HepG2 (cell line): ENCODE data around the gene RAB32. TPM values are rescaled to one million over a fixed set of nuclear protein-coding genes. Genes with fewer than 3 reads are reported as not detected.
A peak's percentile ranks its signal among the peaks of the same experiment; 100 is the strongest.

ENCODE experiments used
- AHR ChIP-seq: IDR thresholded peaks from 2 replicates; pipeline ENCODE4 v1.6.1; 2018; ENCODE audit warnings: missing genetic modification reagents, missing compliant biosample characterization
- CENPT ChIP-seq: sonication (generic); formaldehyde crosslinking; IDR thresholded peaks from 2 replicates; pipeline ENCODE4 v1.8.0; 2022; ENCODE audit warnings: low read depth, mild to moderate bottlenecking, moderate library complexity, missing genetic modification reagents
- ELF1 ChIP-seq: sonication (generic); formaldehyde crosslinking; IDR thresholded peaks from 2 replicates; pipeline ENCODE4 v1.4.0; 2020; ENCODE audit warnings: missing genetic modification reagents
- GATA4 ChIP-seq: sonication (generic); IDR thresholded peaks from 2 replicates; pipeline ENCODE4 v1.6.1; 2016; ENCODE audit warnings: antibody characterized with exemption, low read depth, borderline replicate concordance
- MED1 ChIP-seq: sonication (generic); formaldehyde crosslinking; IDR thresholded peaks from 2 replicates; pipeline ENCODE4 v1.4.0; 2020; ENCODE audit warnings: missing genetic modification reagents
- SMC3 ChIP-seq: IDR thresholded peaks from 2 replicates; pipeline ENCODE4 v1.6.1; 2011; ENCODE audit warnings: low read length, improper control_type of control experiment
- SRSF1 ChIP-seq: fragments of 200-400 bp; formaldehyde crosslinking; optimal IDR thresholded peaks from 2 replicates; pipeline ENCODE3; 2017; ENCODE audit warnings: mild to moderate bottlenecking, low read depth, low read length, moderate library complexity
- TARDBP ChIP-seq: sonication (generic); formaldehyde crosslinking; IDR thresholded peaks from 2 replicates; pipeline ENCODE4 v1.8.0; 2022; ENCODE audit warnings: mild to moderate bottlenecking, missing genetic modification reagents
- TMF1 ChIP-seq: sonication (generic); formaldehyde crosslinking; IDR thresholded peaks from 2 replicates; pipeline ENCODE4 v1.8.1; 2022; ENCODE audit warnings: low read depth, missing genetic modification reagents
- ZNF331 ChIP-seq: sonication (generic); formaldehyde crosslinking; IDR thresholded peaks from 2 replicates; pipeline ENCODE4 v1.4.0; 2020; ENCODE audit warnings: missing genetic modification reagents
- ZNF44 ChIP-seq: sonication (generic); formaldehyde crosslinking; IDR thresholded peaks from 2 replicates; pipeline ENCODE4 v1.5.1; 2020; ENCODE audit warnings: mild to moderate bottlenecking, missing genetic modification reagents
- ZNF484 ChIP-seq: sonication (generic); formaldehyde crosslinking; IDR thresholded peaks from 2 replicates; pipeline ENCODE4 v1.5.1; 2020; ENCODE audit warnings: mild to moderate bottlenecking, low read depth, missing genetic modification reagents, borderline replicate concordance
- ZNF598 ChIP-seq: sonication (generic); formaldehyde crosslinking; IDR thresholded peaks from 2 replicates; pipeline ENCODE4 v1.5.1; 2020; ENCODE audit warnings: mild to moderate bottlenecking, missing genetic modification reagents, borderline replicate concordance
- polyA plus RNA-seq, 8 experiments: library from polyadenylated mRNA; depleted of rRNA in 3 of 8; stranded (reverse) in 7 of 8; unstranded in 1 of 8; fragments of >200 nt; fragmentation: Illumina TruSeq in 4 of 8; extraction: Trizol in 4 of 8; gene quantifications; 2 replicates each; pipeline versions ENCODE4 v1.2.1 to v1.2.3, GENCODE V29; 2011 to 2016; ENCODE audit warnings: low read depth in 4 of 8, missing spikeins in 1 of 8, mixed read lengths in 1 of 8; ENCODE audit not compliant: insufficient read depth in 1 of 8
- total RNA-seq, 5 experiments: library from RNA; depleted of rRNA; stranded (reverse); fragments of >200 nt; fragmentation: Illumina TruSeq; extraction: Trizol; gene quantifications; 2 replicates each; pipeline ENCODE4 v1.2.3, GENCODE V29; 2016; ENCODE audit warnings: low read depth in 1 of 5
- TF ChIP-seq, protein P1 (sequence below): sonication (generic); formaldehyde crosslinking; IDR thresholded peaks from 2 replicates; pipeline ENCODE4 v1.4.0; 2020; ENCODE audit warnings: missing genetic modification reagents
- TF ChIP-seq, protein P2 (sequence below): sonication (generic); formaldehyde crosslinking; IDR thresholded peaks from 2 replicates; pipeline ENCODE4 v1.5.1; 2020; ENCODE audit warnings: mild to moderate bottlenecking, missing genetic modification reagents, moderate library complexity
- TF ChIP-seq, protein P3 (sequence below): sonication (generic); formaldehyde crosslinking; IDR thresholded peaks from 2 replicates; pipeline ENCODE4 v1.4.0; 2020; ENCODE audit warnings: missing genetic modification reagents
- TF ChIP-seq, protein P4 (sequence below), 2 experiments: fragments of 450-650 bp in 1 of 2; sonication (generic) in 1 of 2; formaldehyde crosslinking; IDR thresholded peaks; 2 replicates each; pipeline versions ENCODE4 v1.5.0 to v1.8.0; 2020 to 2022; ENCODE audit warnings: mild to moderate bottlenecking in 1 of 2, missing genetic modification reagents in 1 of 2
- TF ChIP-seq, protein P5 (sequence below): sonication (generic); formaldehyde crosslinking; IDR thresholded peaks from 2 replicates; pipeline ENCODE4 v1.5.0; 2020; ENCODE audit warnings: missing genetic modification reagents

RAB32 gene
- total and polyA plus RNA-seq, 2 of the 13 experiments (the other 11 are each of a cell fraction or from before 2014, with no cell fraction given) = 43.7 to 93.9 TPM

DNA sequence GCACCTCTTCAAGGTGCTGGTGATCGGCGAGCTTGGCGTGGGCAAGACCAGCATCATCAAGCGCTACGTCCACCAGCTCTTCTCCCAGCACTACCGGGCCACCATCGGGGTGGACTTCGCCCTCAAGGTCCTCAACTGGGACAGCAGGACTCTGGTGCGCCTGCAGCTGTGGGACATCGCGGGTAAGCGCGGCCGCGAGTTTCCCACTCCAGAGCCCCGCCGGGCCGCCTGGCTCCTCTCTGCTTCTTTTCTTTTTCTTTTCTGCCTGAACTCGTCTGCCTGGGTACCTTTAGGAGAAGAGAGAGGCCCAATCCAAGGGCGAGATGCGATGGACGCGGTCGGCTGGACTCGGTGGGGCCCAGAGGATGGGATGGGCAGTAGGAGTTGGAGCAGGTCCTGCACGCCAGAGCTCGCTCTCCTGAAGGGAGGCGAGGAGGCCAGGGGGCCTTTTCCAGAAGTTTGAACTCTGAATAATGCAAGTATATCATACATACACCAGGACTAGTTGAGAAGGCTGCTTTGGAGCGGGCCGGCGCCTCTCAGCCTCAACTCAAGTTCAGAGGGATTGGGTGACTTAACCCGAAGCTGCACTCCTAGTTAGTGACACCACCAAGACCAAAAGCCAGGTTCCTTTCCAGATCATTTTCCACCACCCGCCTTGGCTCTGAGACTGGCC lies 445 bp downstream of the RAB32 start (continued):
- TF ChIP-seq GATA4 (no peak), ZNF484 (CRISPR knock-in tag) (0 out of 2 replicates have a peak, but pooled peaks have one; percentile 65), ELF1 (CRISPR knock-in tag) (peak; percentile 27; the same call in 1 of the 2 replicates), ZNF44 (CRISPR knock-in tag) (0 out of 2 replicates have a peak, but pooled peaks have one; percentile 28), ZNF331 (CRISPR knock-in tag) (no peak; the same call in 1 of the 2 replicates), TMF1 (0 out of 2 replicates have a peak, but pooled peaks have one; percentile 43), TARDBP (CRISPR knock-in tag) (0 out of 2 replicates have a peak, but pooled peaks have one; percentile 7), ZNF598 (CRISPR knock-in tag) (peak; percentile 31; the same call in 1 of the 2 replicates), MED1 (CRISPR knock-in tag) (peak; percentile 56), CENPT (CRISPR knock-in tag) (peak; percentile 53; the same call in 1 of the 2 replicates), AHR (CRISPR knock-in tag) (peak; percentile 58; the same call in 1 of the 2 replicates), SMC3 (no peak), SRSF1 (no peak)
- TF ChIP-seq, protein P1, sequence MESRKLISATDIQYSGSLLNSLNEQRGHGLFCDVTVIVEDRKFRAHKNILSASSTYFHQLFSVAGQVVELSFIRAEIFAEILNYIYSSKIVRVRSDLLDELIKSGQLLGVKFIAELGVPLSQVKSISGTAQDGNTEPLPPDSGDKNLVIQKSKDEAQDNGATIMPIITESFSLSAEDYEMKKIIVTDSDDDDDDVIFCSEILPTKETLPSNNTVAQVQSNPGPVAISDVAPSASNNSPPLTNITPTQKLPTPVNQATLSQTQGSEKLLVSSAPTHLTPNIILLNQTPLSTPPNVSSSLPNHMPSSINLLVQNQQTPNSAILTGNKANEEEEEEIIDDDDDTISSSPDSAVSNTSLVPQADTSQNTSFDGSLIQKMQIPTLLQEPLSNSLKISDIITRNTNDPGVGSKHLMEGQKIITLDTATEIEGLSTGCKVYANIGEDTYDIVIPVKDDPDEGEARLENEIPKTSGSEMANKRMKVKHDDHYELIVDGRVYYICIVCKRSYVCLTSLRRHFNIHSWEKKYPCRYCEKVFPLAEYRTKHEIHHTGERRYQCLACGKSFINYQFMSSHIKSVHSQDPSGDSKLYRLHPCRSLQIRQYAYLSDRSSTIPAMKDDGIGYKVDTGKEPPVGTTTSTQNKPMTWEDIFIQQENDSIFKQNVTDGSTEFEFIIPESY (CRISPR knock-in tag) = no peak
- TF ChIP-seq, protein P2, sequence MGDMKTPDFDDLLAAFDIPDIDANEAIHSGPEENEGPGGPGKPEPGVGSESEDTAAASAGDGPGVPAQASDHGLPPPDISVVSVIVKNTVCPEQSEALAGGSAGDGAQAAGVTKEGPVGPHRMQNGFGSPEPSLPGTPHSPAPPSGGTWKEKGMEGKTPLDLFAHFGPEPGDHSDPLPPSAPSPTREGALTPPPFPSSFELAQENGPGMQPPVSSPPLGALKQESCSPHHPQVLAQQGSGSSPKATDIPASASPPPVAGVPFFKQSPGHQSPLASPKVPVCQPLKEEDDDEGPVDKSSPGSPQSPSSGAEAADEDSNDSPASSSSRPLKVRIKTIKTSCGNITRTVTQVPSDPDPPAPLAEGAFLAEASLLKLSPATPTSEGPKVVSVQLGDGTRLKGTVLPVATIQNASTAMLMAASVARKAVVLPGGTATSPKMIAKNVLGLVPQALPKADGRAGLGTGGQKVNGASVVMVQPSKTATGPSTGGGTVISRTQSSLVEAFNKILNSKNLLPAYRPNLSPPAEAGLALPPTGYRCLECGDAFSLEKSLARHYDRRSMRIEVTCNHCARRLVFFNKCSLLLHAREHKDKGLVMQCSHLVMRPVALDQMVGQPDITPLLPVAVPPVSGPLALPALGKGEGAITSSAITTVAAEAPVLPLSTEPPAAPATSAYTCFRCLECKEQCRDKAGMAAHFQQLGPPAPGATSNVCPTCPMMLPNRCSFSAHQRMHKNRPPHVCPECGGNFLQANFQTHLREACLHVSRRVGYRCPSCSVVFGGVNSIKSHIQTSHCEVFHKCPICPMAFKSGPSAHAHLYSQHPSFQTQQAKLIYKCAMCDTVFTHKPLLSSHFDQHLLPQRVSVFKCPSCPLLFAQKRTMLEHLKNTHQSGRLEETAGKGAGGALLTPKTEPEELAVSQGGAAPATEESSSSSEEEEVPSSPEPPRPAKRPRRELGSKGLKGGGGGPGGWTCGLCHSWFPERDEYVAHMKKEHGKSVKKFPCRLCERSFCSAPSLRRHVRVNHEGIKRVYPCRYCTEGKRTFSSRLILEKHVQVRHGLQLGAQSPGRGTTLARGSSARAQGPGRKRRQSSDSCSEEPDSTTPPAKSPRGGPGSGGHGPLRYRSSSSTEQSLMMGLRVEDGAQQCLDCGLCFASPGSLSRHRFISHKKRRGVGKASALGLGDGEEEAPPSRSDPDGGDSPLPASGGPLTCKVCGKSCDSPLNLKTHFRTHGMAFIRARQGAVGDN (CRISPR knock-in tag) = peak; percentile 82
- TF ChIP-seq, protein P3, sequence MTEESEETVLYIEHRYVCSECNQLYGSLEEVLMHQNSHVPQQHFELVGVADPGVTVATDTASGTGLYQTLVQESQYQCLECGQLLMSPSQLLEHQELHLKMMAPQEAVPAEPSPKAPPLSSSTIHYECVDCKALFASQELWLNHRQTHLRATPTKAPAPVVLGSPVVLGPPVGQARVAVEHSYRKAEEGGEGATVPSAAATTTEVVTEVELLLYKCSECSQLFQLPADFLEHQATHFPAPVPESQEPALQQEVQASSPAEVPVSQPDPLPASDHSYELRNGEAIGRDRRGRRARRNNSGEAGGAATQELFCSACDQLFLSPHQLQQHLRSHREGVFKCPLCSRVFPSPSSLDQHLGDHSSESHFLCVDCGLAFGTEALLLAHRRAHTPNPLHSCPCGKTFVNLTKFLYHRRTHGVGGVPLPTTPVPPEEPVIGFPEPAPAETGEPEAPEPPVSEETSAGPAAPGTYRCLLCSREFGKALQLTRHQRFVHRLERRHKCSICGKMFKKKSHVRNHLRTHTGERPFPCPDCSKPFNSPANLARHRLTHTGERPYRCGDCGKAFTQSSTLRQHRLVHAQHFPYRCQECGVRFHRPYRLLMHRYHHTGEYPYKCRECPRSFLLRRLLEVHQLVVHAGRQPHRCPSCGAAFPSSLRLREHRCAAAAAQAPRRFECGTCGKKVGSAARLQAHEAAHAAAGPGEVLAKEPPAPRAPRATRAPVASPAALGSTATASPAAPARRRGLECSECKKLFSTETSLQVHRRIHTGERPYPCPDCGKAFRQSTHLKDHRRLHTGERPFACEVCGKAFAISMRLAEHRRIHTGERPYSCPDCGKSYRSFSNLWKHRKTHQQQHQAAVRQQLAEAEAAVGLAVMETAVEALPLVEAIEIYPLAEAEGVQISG (CRISPR knock-in tag) = 0 out of 2 replicates have a peak, but pooled peaks have one; percentile 24
- TF ChIP-seq, protein P4, sequence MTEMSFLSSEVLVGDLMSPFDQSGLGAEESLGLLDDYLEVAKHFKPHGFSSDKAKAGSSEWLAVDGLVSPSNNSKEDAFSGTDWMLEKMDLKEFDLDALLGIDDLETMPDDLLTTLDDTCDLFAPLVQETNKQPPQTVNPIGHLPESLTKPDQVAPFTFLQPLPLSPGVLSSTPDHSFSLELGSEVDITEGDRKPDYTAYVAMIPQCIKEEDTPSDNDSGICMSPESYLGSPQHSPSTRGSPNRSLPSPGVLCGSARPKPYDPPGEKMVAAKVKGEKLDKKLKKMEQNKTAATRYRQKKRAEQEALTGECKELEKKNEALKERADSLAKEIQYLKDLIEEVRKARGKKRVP (CRISPR knock-in tag; IDR thresholded peaks at IDR 0.05) = no peak
- TF ChIP-seq, protein P5, sequence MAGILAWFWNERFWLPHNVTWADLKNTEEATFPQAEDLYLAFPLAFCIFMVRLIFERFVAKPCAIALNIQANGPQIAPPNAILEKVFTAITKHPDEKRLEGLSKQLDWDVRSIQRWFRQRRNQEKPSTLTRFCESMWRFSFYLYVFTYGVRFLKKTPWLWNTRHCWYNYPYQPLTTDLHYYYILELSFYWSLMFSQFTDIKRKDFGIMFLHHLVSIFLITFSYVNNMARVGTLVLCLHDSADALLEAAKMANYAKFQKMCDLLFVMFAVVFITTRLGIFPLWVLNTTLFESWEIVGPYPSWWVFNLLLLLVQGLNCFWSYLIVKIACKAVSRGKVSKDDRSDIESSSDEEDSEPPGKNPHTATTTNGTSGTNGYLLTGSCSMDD (CRISPR knock-in tag) = no peak
